Activated CD4-positive, CD25-positive, alpha-beta regulatory T cell treated with anti-CD3 and anti-CD28 coated beads, Interleukin-2, amount 50 U/mL, for 16 hours (primary cell): ENCODE results near the gene ITGB1BP2.
"Not testable (repeated sequence)": the region's sequence is repeated elsewhere in the genome, so short reads cannot be mapped to it uniquely, and the experiment has no call there.

Source experiments
- DNase-seq: peaks from one replicate; pipeline ENCODE4 v3.0.0-alpha.2; 2020; ENCODE audit warnings: low read depth, low spot score

Gene ITGB1BP2

DNA sequence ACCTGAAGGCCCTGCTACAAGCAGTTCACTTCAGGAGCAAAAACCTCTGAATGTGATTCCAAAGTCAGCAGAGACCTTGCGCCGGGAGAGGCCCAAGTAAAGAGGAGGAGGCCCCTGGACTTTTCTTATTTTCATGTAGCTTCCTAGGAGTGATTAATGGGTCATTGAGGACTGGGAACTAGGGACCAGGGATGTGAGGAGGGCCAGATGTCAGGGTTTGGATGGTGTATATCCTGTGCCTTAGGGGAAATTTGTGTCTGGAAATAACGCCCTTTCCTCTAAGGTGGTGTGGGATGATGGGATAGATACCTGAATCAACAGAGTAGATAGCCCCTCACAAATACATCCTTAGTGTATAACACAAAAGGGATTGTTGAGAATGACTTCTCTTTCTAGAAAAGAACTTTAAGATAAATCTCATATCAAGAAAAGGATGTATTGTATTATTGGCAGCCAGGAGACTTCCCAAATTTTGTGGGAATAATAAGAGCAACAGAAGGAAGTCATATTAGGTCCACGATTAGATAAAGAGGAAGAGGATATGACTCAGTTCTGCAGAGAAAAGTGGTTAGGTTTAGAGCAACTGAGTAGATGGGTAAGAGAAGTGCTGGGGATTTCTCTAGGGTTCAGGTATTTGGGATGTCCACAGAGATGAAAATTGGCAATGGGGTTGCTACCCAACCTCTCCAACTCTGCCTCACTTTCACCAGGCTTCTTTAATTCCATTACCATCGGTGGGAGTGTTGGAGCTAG lies 1.1 kb downstream of the ITGB1BP2 start:
- no peak for DNase-seq

DNA sequence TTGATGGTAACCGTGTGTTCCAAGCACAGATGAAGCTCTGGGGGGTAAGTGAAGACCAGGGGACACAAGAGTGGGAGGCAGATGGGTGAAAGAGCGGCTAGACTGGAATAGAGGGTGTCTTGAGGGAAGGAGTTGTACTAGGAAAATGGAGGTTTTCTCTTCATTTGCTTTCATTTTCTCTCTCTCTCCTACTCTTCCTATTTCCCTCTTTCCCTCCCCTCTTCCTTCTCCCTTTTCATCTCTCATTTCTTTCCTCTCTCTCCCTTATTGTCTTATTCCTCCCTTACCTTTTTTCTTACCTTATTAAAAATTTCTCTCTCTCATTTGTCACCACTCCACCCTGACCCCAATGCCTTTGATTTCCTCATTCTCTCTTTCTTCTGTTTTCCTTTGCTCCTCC lies 3.0 kb downstream of the ITGB1BP2 start:
- no peak for DNase-seq

GRCh38 chrX:71315917-71316316 lies 14.4 kb downstream of the ITGB1BP2 start:
- no peak for DNase-seq

- not testable (repeated sequence) for DNase-seq
Observed at GRCh38 chrX:71316959-71317358, 15.4 kb downstream of the ITGB1BP2 start.

DNA sequence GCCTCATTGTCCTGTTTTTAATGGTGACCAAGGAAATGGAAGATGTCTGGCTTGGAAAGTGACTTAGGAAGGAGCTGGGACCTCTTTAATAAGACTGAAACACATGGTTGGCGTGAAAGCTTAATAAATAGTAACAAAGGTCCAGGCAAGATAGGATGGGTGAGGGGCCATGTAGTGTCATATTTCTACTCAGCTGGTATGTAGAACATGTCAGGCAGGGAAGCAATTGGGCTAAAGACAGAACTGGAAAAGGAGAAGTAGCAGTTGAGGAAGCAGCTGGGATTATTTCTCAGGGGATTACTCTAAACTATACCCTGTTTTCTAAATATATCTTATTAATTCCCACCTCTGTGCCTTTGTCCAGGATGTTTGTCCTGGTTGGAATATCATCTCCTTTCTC lies 18.6 kb downstream of the ITGB1BP2 start:
- no peak for DNase-seq

GRCh38 chrX:71321731-71322130 lies 20.2 kb downstream of the ITGB1BP2 start:
- DNase-seq: no peak

- not testable (repeated sequence) for DNase-seq
Observed at GRCh38 chrX:71324452-71324851, 22.9 kb downstream of the ITGB1BP2 start.

- DNase-seq: no peak
Observed at GRCh38 chrX:71326394-71326793, 24.8 kb downstream of the ITGB1BP2 start.

- DNase-seq: not testable (repeated sequence)
Observed at GRCh38 chrX:71349151-71349665, 47.7 kb downstream of the ITGB1BP2 start.

GRCh38 chrX:71349867-71350266 lies 48.3 kb downstream of the ITGB1BP2 start:
- DNase-seq: not testable (repeated sequence)

- not testable (repeated sequence) for DNase-seq
Observed at GRCh38 chrX:71352439-71352838, 50.9 kb downstream of the ITGB1BP2 start.
